K562 (cell line): ENCODE results near the gene ATP7B. TPM values are rescaled to one million over a fixed set of nuclear protein-coding genes. Genes with fewer than 3 reads are reported as not detected.

ENCODE experiments used
- CEBPB ChIP-seq: fragments of 450-650 bp; IDR thresholded peaks from 2 replicates; pipeline ENCODE4 v1.6.1; 2016; ENCODE audit warnings: missing genetic modification characterization, missing compliant biosample characterization
- CEBPG ChIP-seq, 3 experiments: fragments of 200-800 bp in 1 of 3; sonication (Bioruptor generic) in 1 of 3; sonication (generic) in 1 of 3; formaldehyde crosslinking in 1 of 3; IDR thresholded peaks in 2 of 3; conservative IDR thresholded peaks in 1 of 3; 2 replicates each; pipeline versions ENCODE4 v1.6.1 to v1.8.0; 2016 to 2022; ENCODE audit warnings: missing compliant biosample characterization in 2 of 3, missing genetic modification characterization in 2 of 3, mild to moderate bottlenecking in 1 of 3, missing genetic modification reagents in 1 of 3
- CREB3 ChIP-seq: fragments of 450-650 bp; conservative IDR thresholded peaks from 2 replicates; pipeline ENCODE4 v1.6.1; 2016; ENCODE audit warnings: missing genetic modification characterization, low read depth, mild to moderate bottlenecking, missing compliant biosample characterization, moderate library complexity
- ELK1 ChIP-seq: sonication (generic); formaldehyde crosslinking; IDR thresholded peaks from 2 replicates; pipeline ENCODE4 v1.8.1; 2022; ENCODE audit warnings: missing genetic modification reagents
- FOXA1 ChIP-seq: fragments of 450-650 bp; IDR thresholded peaks from 2 replicates; pipeline ENCODE4 v1.6.1; 2016; ENCODE audit warnings: mild to moderate bottlenecking, borderline replicate concordance
- MAFF ChIP-seq: IDR thresholded peaks from 2 replicates; pipeline ENCODE4 v1.6.1; 2012; ENCODE audit warnings: low read length, improper control_type of control experiment
- MBD2 ChIP-seq: sonication (generic); IDR thresholded peaks from 2 replicates; pipeline ENCODE4 v1.6.1; 2016; ENCODE audit warnings: low read depth, borderline replicate concordance
- MNT ChIP-seq, 2 experiments: fragments of 450-650 bp; conservative IDR thresholded peaks; 2 replicates each; pipeline ENCODE4 v1.6.1; 2017; ENCODE audit warnings: mild to moderate bottlenecking in 2 of 2, moderate library complexity in 2 of 2
- NCOA1 ChIP-seq: fragments of 450-650 bp; IDR thresholded peaks from 2 replicates; pipeline ENCODE4 v1.6.1; 2016; ENCODE audit warnings: low read depth
- NFRKB ChIP-seq: fragments of 450-650 bp; IDR thresholded peaks from 2 replicates; pipeline ENCODE4 v1.6.1; 2016; ENCODE audit warnings: low read depth
- POLR2G ChIP-seq: fragments of 200-400 bp; formaldehyde crosslinking; IDR thresholded peaks from 2 replicates; pipeline ENCODE4 v1.6.1; 2017; ENCODE audit warnings: low read depth, mild to moderate bottlenecking, antibody characterized with exemption, low read length, moderate library complexity
- SAP30 ChIP-seq: fragments of 200-600 bp; sonication (generic); IDR thresholded peaks from 2 replicates; pipeline ENCODE4 v1.6.1; 2012; ENCODE audit warnings: borderline replicate concordance, low read depth, mild to moderate bottlenecking, moderate library complexity, low read length, control low read depth, inconsistent platforms; ENCODE audit not compliant: insufficient read depth, poor library complexity, severe bottlenecking
- SMAD2 ChIP-seq: fragments of 150-350 bp; IDR thresholded peaks from 2 replicates; pipeline ENCODE4 v1.6.1; 2014; ENCODE audit warnings: low read depth, mild to moderate bottlenecking, low read length
- SUPT5H ChIP-seq: fragments of 450-650 bp; IDR thresholded peaks from 2 replicates; pipeline ENCODE4 v1.6.1; 2016
- TBP ChIP-seq: optimal IDR thresholded peaks from 2 replicates; pipeline ENCODE3; 2011; ENCODE audit warnings: low read depth, low read length, improper control_type of control experiment
- ZFP30 ChIP-seq: fragments of 250-450 bp; sonication (Bioruptor Pico); IDR thresholded peaks from 2 replicates; pipeline ENCODE4 v1.8.0; 2022; ENCODE audit warnings: moderate library complexity, mild to moderate bottlenecking, inconsistent platforms, borderline replicate concordance
- ZNF121 ChIP-seq: sonication (generic); formaldehyde crosslinking; conservative IDR thresholded peaks from 2 replicates; pipeline ENCODE4 v1.8.0; 2022; ENCODE audit warnings: missing genetic modification reagents
- ZNF592 ChIP-seq: fragments of 450-650 bp; IDR thresholded peaks from 2 replicates; pipeline ENCODE4 v1.6.1; 2017; ENCODE audit warnings: antibody characterized with exemption, mild to moderate bottlenecking
- polyA plus RNA-seq, 8 experiments: library from polyadenylated mRNA; depleted of rRNA in 4 of 8; stranded (reverse) in 5 of 8; unstranded in 3 of 8; fragments of >200 nt; fragmentation: Nextera tagmentation in 2 of 8; fragmentation: Illumina TruSeq in 1 of 8; extraction: Ambion mirVana in 2 of 8; extraction: Trizol in 1 of 8; gene quantifications; 2 replicates each; pipeline versions ENCODE4 v1.2.1 to v1.2.3, GENCODE V29; 2011 to 2014; ENCODE audit warnings: inconsistent platforms in 1 of 8, missing spikeins in 1 of 8
- total RNA-seq, 7 experiments: library from RNA; depleted of rRNA in 6 of 7; stranded (reverse); fragments of >200 nt in 6 of 7; fragmentation: Illumina TruSeq in 2 of 7; extraction: Trizol in 2 of 7; gene quantifications; 2 replicates each; pipeline versions ENCODE4 v1.2.1 to v1.2.3, GENCODE V29; 2011 to 2021; ENCODE audit warnings: low replicate concordance in 1 of 7

Gene ATP7B
- total and polyA plus RNA-seq, 9 of the 15 experiments (the other 6 are each of a cell fraction or from before 2014, with no cell fraction given), result 1.1 to 20.4 (median 8.5) TPM

- TF ChIP-seq ZNF121 (no peak), CEBPG (CRISPR knock-in tag; IDR thresholded peaks at IDR 0.05) (peak; percentile 93), CEBPG (tag; conservative IDR thresholded peaks at IDR 0.05 in 1 of 2, IDR thresholded peaks at IDR 0.05 in 1 of 2) (peak; percentile 86 to 90), MBD2 (no peak), CEBPB (tag) (peak; percentile 98), NCOA1 (no peak), TBP (peak; percentile 33), SMAD2 (no peak), MNT (conservative IDR thresholded peaks at IDR 0.05) (peak in 1 of 2 experiments; percentile 54; a peak in 2 of 4 replicates), NFRKB (0 out of 2 replicates have a peak, but pooled peaks have one; percentile 45), POLR2G (no peak; the same call in 1 of the 2 replicates), MAFF (no peak), CREB3 (tag) (0 out of 2 replicates have a peak, but pooled peaks have one; percentile 35), SAP30 (no peak), ELK1 (CRISPR knock-in tag) (no peak), ZFP30 (CRISPR knock-in tag) (no peak), ZNF592 (peak; percentile 81), SUPT5H (0 out of 2 replicates have a peak, but pooled peaks have one; percentile 12), FOXA1 (no peak)
Observed at GRCh38 chr13:51978796-51979556, 32.3 kb downstream of the ATP7B start (continued).
